HL-60 (cell line): Measurements from ENCODE around the gene HINT1.

ENCODE experiments used
- DNase-seq, 2 experiments: peaks; one replicate each; pipeline ENCODE4 v3.0.0-alpha.2; 2010 to 2020; ENCODE audit warnings: low read depth in 1 of 2, low spot score in 1 of 2
- H3K27ac ChIP-seq: fragments of 250-450 bp; sonication (Bioruptor Pico); replicated peaks from 2 replicates; pipeline ENCODE4 v1.5.1; 2020; ENCODE audit warnings: mild to moderate bottlenecking, moderate library complexity
- H3K27me3 ChIP-seq: fragments of 250-450 bp; sonication (Bioruptor Pico); 2 replicates; pipeline ENCODE4 v1.5.1; 2021; ENCODE audit warnings: mild to moderate bottlenecking, moderate library complexity; ENCODE audit not compliant: insufficient read depth, poor library complexity, severe bottlenecking
- H3K4me3 ChIP-seq: replicated peaks from 2 replicates; pipeline ENCODE4 v1.5.1; 2011; ENCODE audit warnings: mild to moderate bottlenecking, control low read depth, low read length; ENCODE audit not compliant: insufficient read depth
- CTCF ChIP-seq: IDR thresholded peaks from one replicate; pipeline ENCODE4 v1.5.1; 2011; ENCODE audit warnings: low read length, control low read depth, inconsistent platforms; ENCODE audit not compliant: insufficient read depth
- GABPA ChIP-seq: IDR thresholded peaks from 2 replicates; pipeline ENCODE4 v1.6.1; 2012; ENCODE audit warnings: low read depth
- POLR2AphosphoS5 ChIP-seq: IDR thresholded peaks from 2 replicates; pipeline ENCODE4 v1.6.1; 2012; ENCODE audit warnings: low read depth
- REST ChIP-seq: IDR thresholded peaks from 2 replicates; pipeline ENCODE4 v1.6.1; 2012; ENCODE audit warnings: low read depth; ENCODE audit not compliant: insufficient replicate concordance
- SPI1 ChIP-seq: IDR thresholded peaks from 2 replicates; pipeline ENCODE4 v1.6.1; 2012; ENCODE audit warnings: low read depth, mild to moderate bottlenecking, borderline replicate concordance

HINT1 gene

GRCh38 chr5:131160134-131160533 is 4.9 kb downstream of the HINT1 start:
- Histone ChIP-seq H3K27ac (no peak overlapping the region), H3K27me3 (no peaks in the 10 kb centered on the region), H3K4me3 (no peak overlapping the region)
- DNase-seq, result no peak
- TF ChIP-seq GABPA, result no peak
- no peak for TF ChIP-seq REST
- no peak for TF ChIP-seq SPI1
- TF ChIP-seq CTCF, result no peak
- no peak for TF ChIP-seq POLR2AphosphoS5

GRCh38 chr5:131156957-131157356 is 8.1 kb downstream of the HINT1 start:
- no peak for DNase-seq
- no peak for TF ChIP-seq SPI1
- TF ChIP-seq CTCF, result no peak
- no peak for TF ChIP-seq REST
- TF ChIP-seq POLR2AphosphoS5, result no peak
- no peaks in the 10 kb centered on the region for H3K27me3 ChIP-seq
- H3K27ac ChIP-seq, result no peak overlapping the region
- H3K4me3 ChIP-seq, result no peak overlapping the region

- TF ChIP-seq CTCF, result no peak
- TF ChIP-seq SPI1, result no peak
- TF ChIP-seq REST, result no peak
- no peak for TF ChIP-seq POLR2AphosphoS5
- no peak for TF ChIP-seq GABPA
- Histone ChIP-seq H3K27me3 (no peaks in the 10 kb centered on the region), H3K4me3 (no peak overlapping the region), H3K27ac (no peak overlapping the region)
- DNase-seq, result no peak
Measured at GRCh38 chr5:131156385-131156784, 8.7 kb downstream of the HINT1 start.
